Brain microvascular endothelial cell (primary cell): ENCODE results near the gene ARHGAP11A.

Experiments used
- DNase-seq: peaks from one replicate; pipeline ENCODE4 v3.0.0-alpha.2; 2020
- H3K27ac ChIP-seq: fragments of 250-450 bp; sonication (Bioruptor Pico); 2 replicates; pipeline ENCODE4 v1.5.1; 2020; ENCODE audit warnings: mild to moderate bottlenecking, moderate library complexity
- H3K27me3 ChIP-seq: fragments of 250-450 bp; sonication (Bioruptor Pico); replicated peaks from 2 replicates; pipeline ENCODE4 v1.5.1; 2020; ENCODE audit warnings: mild to moderate bottlenecking
- H3K36me3 ChIP-seq: fragments of 250-450 bp; sonication (Bioruptor Pico); replicated peaks from 2 replicates; pipeline ENCODE4 v1.5.1; 2020; ENCODE audit warnings: mild to moderate bottlenecking
- H3K4me3 ChIP-seq: 2 replicates; pipeline ENCODE4 v1.5.1; 2011; ENCODE audit warnings: low read depth, mild to moderate bottlenecking, control low read depth, low read length, moderate library complexity
- CTCF ChIP-seq: IDR thresholded peaks from 2 replicates; pipeline ENCODE4 v1.5.1; 2011; ENCODE audit warnings: low read depth, mild to moderate bottlenecking, moderate library complexity, low read length, control low read depth, inconsistent platforms; ENCODE audit errors: missing control alignments
- in situ Hi-C: cut with HindIII; loops from 2 replicates; pipeline ENCODE4 v1.10.0; 2017; ENCODE audit warnings: low sequenced_read_pairs, low pct_ligation_motif_present

ARHGAP11A gene

GRCh38 chr15:32674681-32675080, 59.4 kb downstream of the ARHGAP11A start:
- H3K4me3 ChIP-seq, result no peak overlapping the region
- in situ Hi-C loops, result loop anchor here (25.0 kb wide), 2 partner anchors 138 to 463 kb away; no protein-coding TSS in a partner anchor
- TF ChIP-seq CTCF, result no peak
- H3K27me3 ChIP-seq, result no peaks in the 10 kb centered on the region
- no peak overlapping the region for H3K27ac ChIP-seq
- H3K36me3 ChIP-seq, result no peaks in the 10 kb centered on the region
- no peak for DNase-seq

- H3K27ac ChIP-seq, result no peak overlapping the region
- in situ Hi-C loops, result no loop called here
- H3K27me3 ChIP-seq, result no peaks in the 10 kb centered on the region
- no peaks in the 10 kb centered on the region for H3K36me3 ChIP-seq
- TF ChIP-seq CTCF, result no peak
- no peak overlapping the region for H3K4me3 ChIP-seq
- no peak for DNase-seq
These were observed 60.2 kb downstream of the ARHGAP11A start for GRCh38 chr15:32675466-32675865.

- no peak for DNase-seq
- Histone ChIP-seq H3K27ac (no peak overlapping the region), H3K36me3 (no peaks in the 10 kb centered on the region), H3K27me3 (no peaks in the 10 kb centered on the region), H3K4me3 (no peak overlapping the region)
- no peak for TF ChIP-seq CTCF
- in situ Hi-C loops, result no loop called here
These were observed 60.9 kb downstream of the ARHGAP11A start for GRCh38 chr15:32676169-32676568.

GRCh38 chr15:32677238-32677750, 62.0 kb downstream of the ARHGAP11A start:
- TF ChIP-seq CTCF, result no peak
- H3K27ac ChIP-seq, result no peak overlapping the region
- DNase-seq, result no peak
- in situ Hi-C loops, result no loop called here
- no peaks in the 10 kb centered on the region for H3K27me3 ChIP-seq
- H3K4me3 ChIP-seq, result no peak overlapping the region
- H3K36me3 ChIP-seq, result no peaks in the 10 kb centered on the region

- in situ Hi-C loops, result no loop called here
- H3K27ac ChIP-seq, result no peak overlapping the region
- H3K27me3 ChIP-seq, result no peaks in the 10 kb centered on the region
- DNase-seq, result no peak
- TF ChIP-seq CTCF, result peak; percentile 28
- H3K36me3 ChIP-seq, result no peaks in the 10 kb centered on the region
- no peak overlapping the region for H3K4me3 ChIP-seq
These were observed 64.0 kb downstream of the ARHGAP11A start for GRCh38 chr15:32679298-32679690.

GRCh38 chr15:32682569-32682968, 67.3 kb downstream of the ARHGAP11A start:
- in situ Hi-C loops, result no loop called here
- Histone ChIP-seq H3K27me3 (no peaks in the 10 kb centered on the region), H3K36me3 (no peaks in the 10 kb centered on the region), H3K4me3 (no peak overlapping the region), H3K27ac (peak overlapping the region; percentile 89)
- no peak for TF ChIP-seq CTCF
- DNase-seq, result peak; percentile 90
